HL-60 (cell line): ENCODE measurements around the gene CYS1.

Source experiments
- CTCF ChIP-seq: IDR thresholded peaks from one replicate; pipeline ENCODE4 v1.5.1; 2011; ENCODE audit warnings: low read length, control low read depth, inconsistent platforms; ENCODE audit not compliant: insufficient read depth
- REST ChIP-seq: IDR thresholded peaks from 2 replicates; pipeline ENCODE4 v1.6.1; 2012; ENCODE audit warnings: low read depth; ENCODE audit not compliant: insufficient replicate concordance

GRCh38 chr2:10028988-10029874, 51.0 kb downstream of the CYS1 start:
- TF ChIP-seq CTCF (no peak), REST (no peak)
